Measurements from ENCODE around the gene ARF6. TPM values are rescaled to one million over a fixed set of nuclear protein-coding genes. Genes with fewer than 3 reads are reported as not detected.
"Not testable (repeated sequence)": the region's sequence is repeated elsewhere in the genome, so short reads cannot be mapped to it uniquely, and the experiment has no call there.

ARF6 gene
- total RNA-seq, 1 experiment from 2014 or later: 74.2 TPM

- no TSS peak for BruUV-seq (replicated peaks)
- Mint-ChIP-seq H3K27me3 (ENCODE audit: unreplicated experiment) (no peaks in the 10 kb centered on the region), H3K36me3 (ENCODE audit: insufficient read depth, unreplicated experiment) (peaks cover 11% of the 10 kb centered on the region), H3K9me3 (ENCODE audit: low read depth, unreplicated experiment) (peaks cover 7% of the 10 kb centered on the region), H3K4me1 (ENCODE audit: low read depth, unreplicated experiment) (peaks cover 9% of the 10 kb centered on the region), H3K27ac (ENCODE audit: unreplicated experiment) (no peak overlapping the region), H3K4me3 (ENCODE audit: low read depth, unreplicated experiment) (no peak overlapping the region)
- DNase-seq: no peak
- TF ChIP-seq CTCF (IDR thresholded peaks at IDR 0.05; ENCODE audit: unreplicated experiment): no peak
- intact Hi-C loops (cut with micrococcal nuclease; ENCODE audit: unreplicated experiment): no loop called here
- CTCF ChIA-PET: no interaction called here
Measured at GRCh38 chr14:49933704-49934103, 40.8 kb downstream of the ARF6 start.

- TF ChIP-seq CTCF (IDR thresholded peaks at IDR 0.05; ENCODE audit: unreplicated experiment): no peak
- Mint-ChIP-seq H3K36me3 (ENCODE audit: insufficient read depth, unreplicated experiment) (peaks cover 11% of the 10 kb centered on the region), H3K4me1 (ENCODE audit: low read depth, unreplicated experiment) (peaks cover 9% of the 10 kb centered on the region), H3K27me3 (ENCODE audit: unreplicated experiment) (no peaks in the 10 kb centered on the region), H3K4me3 (ENCODE audit: low read depth, unreplicated experiment) (no peak overlapping the region), H3K27ac (ENCODE audit: unreplicated experiment) (no peak overlapping the region), H3K9me3 (ENCODE audit: low read depth, unreplicated experiment) (peaks cover 9% of the 10 kb centered on the region)
- DNase-seq: no peak
- no TSS peak for BruUV-seq (replicated peaks)
- intact Hi-C loops (cut with micrococcal nuclease; ENCODE audit: unreplicated experiment): no loop called here
- CTCF ChIA-PET: no interaction called here
Measured at GRCh38 chr14:49934646-49935045, 41.8 kb downstream of the ARF6 start.

GRCh38 chr14:49935526-49935925, 42.6 kb downstream of the ARF6 start:
- peaks cover 11% of the 10 kb centered on the region for H3K36me3 Mint-ChIP-seq (ENCODE audit: insufficient read depth, unreplicated experiment)
- no TSS peak for BruUV-seq (replicated peaks)
- peak; percentile 36 for DNase-seq
- peaks cover 9% of the 10 kb centered on the region for H3K9me3 Mint-ChIP-seq (ENCODE audit: low read depth, unreplicated experiment)
- CTCF ChIA-PET: interaction anchor here (0.7 kb wide), 1 partner anchor 15 kb away, joined by 5 read pairs; no protein-coding TSS in a partner anchor
- intact Hi-C loops (cut with micrococcal nuclease; ENCODE audit: unreplicated experiment): no loop called here
- H3K4me1 Mint-ChIP-seq (ENCODE audit: low read depth, unreplicated experiment): peaks cover 9% of the 10 kb centered on the region
- no peaks in the 10 kb centered on the region for H3K27me3 Mint-ChIP-seq (ENCODE audit: unreplicated experiment)
- no peak overlapping the region for H3K4me3 Mint-ChIP-seq (ENCODE audit: low read depth, unreplicated experiment)
- no peak for TF ChIP-seq CTCF (IDR thresholded peaks at IDR 0.05; ENCODE audit: unreplicated experiment)
- H3K27ac Mint-ChIP-seq (ENCODE audit: unreplicated experiment): no peak overlapping the region

GRCh38 chr14:49936246-49936645, 43.4 kb downstream of the ARF6 start:
- not testable (repeated sequence) for H3K27ac Mint-ChIP-seq (ENCODE audit: unreplicated experiment); H3K27me3 Mint-ChIP-seq (ENCODE audit: unreplicated experiment)
- peaks cover 11% of the 10 kb centered on the region for H3K36me3 Mint-ChIP-seq (ENCODE audit: insufficient read depth, unreplicated experiment)

GRCh38 chr14:49936882-49937281, 44.0 kb downstream of the ARF6 start:
- H3K9me3 Mint-ChIP-seq (ENCODE audit: low read depth, unreplicated experiment); H3K27me3 Mint-ChIP-seq (ENCODE audit: unreplicated experiment); CTCF ChIA-PET; H3K4me1 Mint-ChIP-seq (ENCODE audit: low read depth, unreplicated experiment); intact Hi-C loops (cut with micrococcal nuclease; ENCODE audit: unreplicated experiment); BruUV-seq (replicated peaks); H3K4me3 Mint-ChIP-seq (ENCODE audit: low read depth, unreplicated experiment); H3K27ac Mint-ChIP-seq (ENCODE audit: unreplicated experiment); DNase-seq: not testable (repeated sequence)
- peaks cover 11% of the 10 kb centered on the region for H3K36me3 Mint-ChIP-seq (ENCODE audit: insufficient read depth, unreplicated experiment)

More at GRCh38 chr14:49936246-49936645, 43.4 kb downstream of the ARF6 start:
- BruUV-seq (replicated peaks); H3K4me1 Mint-ChIP-seq (ENCODE audit: low read depth, unreplicated experiment); H3K4me3 Mint-ChIP-seq (ENCODE audit: low read depth, unreplicated experiment); H3K9me3 Mint-ChIP-seq (ENCODE audit: low read depth, unreplicated experiment); DNase-seq; CTCF ChIA-PET; intact Hi-C loops (cut with micrococcal nuclease; ENCODE audit: unreplicated experiment): not testable (repeated sequence)

- intact Hi-C loops (cut with micrococcal nuclease; ENCODE audit: unreplicated experiment); H3K27me3 Mint-ChIP-seq (ENCODE audit: unreplicated experiment); H3K4me1 Mint-ChIP-seq (ENCODE audit: low read depth, unreplicated experiment); H3K27ac Mint-ChIP-seq (ENCODE audit: unreplicated experiment); H3K4me3 Mint-ChIP-seq (ENCODE audit: low read depth, unreplicated experiment); DNase-seq; BruUV-seq (replicated peaks): not testable (repeated sequence)
- peaks cover 12% of the 10 kb centered on the region for H3K9me3 Mint-ChIP-seq (ENCODE audit: low read depth, unreplicated experiment)
- H3K36me3 Mint-ChIP-seq (ENCODE audit: insufficient read depth, unreplicated experiment): peaks cover 11% of the 10 kb centered on the region
- CTCF ChIA-PET: interaction anchor here (1.0 kb wide), 1 partner anchor 36 kb away, joined by 6 read pairs; no protein-coding TSS in a partner anchor
Measured at GRCh38 chr14:49939215-49939614, 46.3 kb downstream of the ARF6 start.

Measured in Calu3 (cell line).